Thymus (tissue), 11 donors: Measurements from ENCODE around the gene GRN. TPM values are rescaled to one million over a fixed set of nuclear protein-coding genes. Genes with fewer than 3 reads are reported as not detected.
A peak's percentile ranks its signal among the peaks of the same experiment; 100 is the strongest.
"Not testable (repeated sequence)": the region's sequence is repeated elsewhere in the genome, so short reads cannot be mapped to it uniquely, and the experiment has no call there.

Source experiments
- DNase-seq, 9 donors: peaks; one replicate each; pipeline ENCODE4 v3.0.0-alpha.2; 2013; ENCODE audit warnings: low spot score in 9 of 9, low read depth in 6 of 9, missing footprints in 1 of 9
- H3K27ac ChIP-seq, 2 donors: one replicate each; pipeline ENCODE4 v1.5.1; 2013; ENCODE audit warnings: control low read depth in 1 of 2, low read depth in 1 of 2, low read length in 1 of 2, mild to moderate bottlenecking in 1 of 2, moderate library complexity in 1 of 2
- H3K27me3 ChIP-seq, 2 donors: one replicate each; pipeline ENCODE4 v1.5.1; 2013; ENCODE audit warnings: low read length in 1 of 2; ENCODE audit not compliant: control insufficient read depth in 2 of 2, insufficient read depth in 1 of 2
- H3K36me3 ChIP-seq, 2 donors: one replicate each; pipeline ENCODE4 v1.5.1; 2013; ENCODE audit warnings: low read length in 1 of 2, mild to moderate bottlenecking in 1 of 2, moderate library complexity in 1 of 2; ENCODE audit not compliant: control insufficient read depth in 2 of 2, insufficient read depth in 2 of 2
- H3K4me1 ChIP-seq, 2 donors: one replicate each; pipeline ENCODE4 v1.5.1; 2013; ENCODE audit warnings: low read length in 2 of 2; ENCODE audit not compliant: control insufficient read depth in 2 of 2, insufficient read depth in 2 of 2
- H3K4me3 ChIP-seq, 2 donors: one replicate each; pipeline ENCODE4 v1.5.1; 2013; ENCODE audit warnings: low read length in 2 of 2, control low read depth in 1 of 2, mild to moderate bottlenecking in 1 of 2
- H3K9me3 ChIP-seq, 2 donors: one replicate each; pipeline ENCODE4 v1.5.1; 2013; ENCODE audit warnings: low read length in 1 of 2, mild to moderate bottlenecking in 1 of 2; ENCODE audit not compliant: control insufficient read depth in 2 of 2, insufficient read depth in 1 of 2
- WGBS: extraction: QIAGEN DNeasy Blood & Tissue Kit; methylation state at CpG from one replicate; pipeline ENCODE4 v1.1.7; 2013; 5-methylcytosine and 5-hydroxymethylcytosine counted together
- polyA plus RNA-seq: library from polyadenylated mRNA; stranded (reverse); fragments of 200-250 nt; gene quantifications from one replicate; pipeline ENCODE4 v1.2.3, GENCODE V29; 2013
- total RNA-seq: library from RNA; stranded (reverse); fragments of 120-200 nt; gene quantifications from one replicate; pipeline ENCODE4 v1.2.4, GENCODE V29; 2013
- donor health status: healthy.

Gene GRN
- total and polyA plus RNA-seq, 2 donors, result 74.8 to 93.0 TPM

DNA sequence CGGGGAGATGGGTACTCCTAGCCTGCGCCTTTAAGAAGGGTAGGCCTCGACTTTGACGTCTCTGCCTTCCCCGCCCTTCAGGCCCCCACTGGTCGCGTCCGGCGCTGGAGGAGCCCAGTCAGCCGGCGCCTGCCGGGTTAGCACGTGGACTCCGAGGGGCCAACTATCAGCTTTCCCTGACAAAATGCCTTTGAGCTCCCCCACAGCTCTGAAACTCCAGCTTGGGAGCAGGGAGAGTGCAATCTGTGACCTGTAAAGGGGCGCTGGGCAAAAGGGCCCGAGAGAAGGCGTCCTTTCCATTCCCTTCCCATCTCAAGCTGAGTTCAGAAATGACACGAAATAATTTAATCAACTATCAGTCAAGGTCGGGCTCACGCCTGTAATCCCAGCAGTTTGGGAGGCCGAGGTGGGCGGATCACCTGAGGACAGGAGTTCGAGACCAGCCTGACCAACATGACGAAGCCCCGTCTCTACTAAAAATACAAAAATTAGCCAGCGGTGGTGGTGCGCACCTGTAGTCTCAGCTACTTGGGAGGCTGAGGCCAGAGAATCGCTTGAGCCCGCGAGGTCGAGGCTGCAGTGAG, 18.1 kb upstream of the GRN start:
- peaks cover 5 to 27% of the 10 kb centered on the region in 2 donors for H3K4me1 ChIP-seq

DNA sequence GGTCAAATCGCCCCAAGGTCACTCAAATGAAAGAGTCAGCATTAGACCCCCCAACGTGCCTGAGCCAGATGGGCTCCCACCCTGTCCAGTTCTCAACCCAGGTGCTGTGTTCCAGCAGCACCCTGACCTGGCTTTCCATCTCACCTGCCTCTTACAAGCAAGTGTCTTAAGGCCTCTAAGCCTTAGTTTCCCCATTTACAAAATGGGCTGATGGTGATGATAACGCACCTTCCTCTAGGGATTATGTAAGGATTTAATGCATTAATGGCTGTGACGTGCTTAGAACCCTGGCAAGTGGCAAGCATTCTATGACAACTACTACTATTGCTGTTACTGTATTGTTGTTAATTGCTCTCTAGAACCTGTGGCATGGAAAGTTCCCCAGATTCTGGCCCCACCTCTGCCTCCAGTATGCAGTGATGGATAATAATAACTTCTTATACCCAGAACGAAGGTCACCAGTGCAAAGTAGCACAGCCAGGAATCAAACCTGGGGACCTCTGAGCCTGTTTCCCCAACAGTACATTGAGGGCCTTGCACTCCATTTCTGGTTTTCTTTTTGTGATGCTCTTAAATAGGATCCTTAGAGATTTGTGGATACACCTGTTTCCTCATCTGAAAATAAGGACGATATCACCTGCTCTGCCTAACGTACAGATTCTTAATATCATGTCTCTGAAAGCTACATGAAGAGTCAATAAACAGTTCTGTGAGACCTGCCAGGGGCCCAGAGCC, 17.2 kb upstream of the GRN start:
- Histone ChIP-seq H3K27ac (no peak overlapping the region), H3K4me1 (peaks cover 5 to 27% of the 10 kb centered on the region in 2 donors), H3K27me3 (peaks cover 8 to 27% of the 10 kb centered on the region in 2 donors), H3K4me3 (no peak overlapping the region), H3K9me3 (no peaks in the 10 kb centered on the region), H3K36me3 (no peaks in the 10 kb centered on the region)
- WGBS, result 84% methylated on average over 7 of the region's 7 CpGs
- DNase-seq, result no peak

More for the DNA sequence above, 18.1 kb upstream of the GRN start:
- Histone ChIP-seq H3K36me3 (peaks cover 2 to 5% of the 10 kb centered on the region in 2 donors), H3K27ac (peak overlapping the region in 1 of 2 donors; percentile 5), H3K4me3 (peak overlapping the region in 1 of 2 donors; percentile 89), H3K27me3 (peaks cover 8 to 27% of the 10 kb centered on the region in 2 donors), H3K9me3 (no peaks in the 10 kb centered on the region)
- WGBS, result 31% methylated on average over 31 of the region's 31 CpGs
- DNase-seq, result peak; percentile 77 to 96 (median 90)

DNA sequence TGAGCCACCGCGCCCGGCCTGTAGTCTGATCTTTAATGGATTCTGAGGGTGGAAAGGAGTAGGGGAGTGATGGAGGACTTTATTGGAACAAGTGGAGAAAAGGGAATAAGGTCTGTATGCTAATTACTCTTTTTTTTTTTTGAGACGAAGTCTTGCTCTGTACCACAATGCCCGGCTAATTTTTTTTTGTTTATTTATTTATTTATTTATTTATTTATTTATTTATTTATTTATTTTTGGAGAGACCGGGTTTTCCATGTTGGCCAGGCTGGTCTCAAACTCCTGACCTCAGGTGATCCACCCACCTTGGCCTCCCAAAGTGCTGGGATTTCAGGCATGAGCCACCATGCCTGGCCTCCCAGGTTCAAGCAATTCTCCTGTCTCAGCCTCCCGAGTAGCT, 15.6 kb upstream of the GRN start:
- H3K36me3 ChIP-seq, H3K27ac ChIP-seq, H3K9me3 ChIP-seq, DNase-seq, H3K4me3 ChIP-seq: not testable (repeated sequence)
- WGBS, result 99% methylated on average over 7 of the region's 7 CpGs
- Histone ChIP-seq H3K27me3 (peaks cover 8 to 31% of the 10 kb centered on the region in 2 donors), H3K4me1 (peaks cover 0 to 21% of the 10 kb centered on the region in 2 donors)

DNA sequence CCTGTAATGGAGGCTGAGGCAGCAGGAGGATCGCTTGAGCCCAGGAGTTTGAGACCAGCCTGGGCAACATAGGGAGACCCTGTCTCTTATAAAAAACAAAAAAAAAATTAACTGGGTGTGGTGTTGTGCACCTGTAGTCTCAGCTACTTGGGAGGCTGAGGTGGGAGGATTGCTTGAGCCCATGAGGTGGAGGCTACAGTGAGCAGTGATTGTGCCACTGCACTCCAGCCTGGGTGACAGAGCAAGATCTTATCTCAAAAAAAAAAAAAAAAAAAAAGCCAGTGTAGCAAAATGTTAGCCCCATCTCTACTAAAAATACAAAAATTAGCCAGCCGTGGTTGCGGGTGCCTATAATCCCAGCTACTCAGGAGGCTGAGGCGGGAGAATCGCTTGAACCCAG, 14.8 kb upstream of the GRN start:
- 95% methylated on average over 5 of the region's 5 CpGs for WGBS
- peaks cover 0 to 15% of the 10 kb centered on the region in 2 donors for H3K4me1 ChIP-seq

DNA sequence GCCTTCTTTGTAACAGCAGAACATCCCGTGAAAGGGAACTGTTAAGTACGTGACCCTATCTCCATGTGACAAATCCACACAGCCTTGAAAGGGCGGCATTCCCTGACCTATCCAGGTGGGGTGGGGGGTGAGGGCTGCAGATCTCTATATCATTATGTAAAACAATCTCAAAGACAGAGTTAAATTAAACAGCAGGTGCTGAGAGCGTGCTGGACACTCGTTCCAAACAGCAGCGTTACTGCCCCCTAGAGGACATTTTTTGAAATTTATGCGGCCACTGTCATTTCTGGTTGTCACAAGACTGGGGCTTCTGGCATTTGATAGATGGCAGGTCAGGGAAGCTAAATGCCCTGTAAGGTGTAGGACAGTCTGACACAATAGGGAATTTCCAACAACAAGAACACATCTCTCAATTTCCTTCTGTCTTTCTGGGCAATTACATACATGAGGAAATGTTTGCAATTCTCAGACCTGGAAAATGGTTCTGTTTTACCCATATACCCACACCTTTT, 13.8 kb upstream of the GRN start:
- Histone ChIP-seq H3K4me3 (no peak overlapping the region), H3K4me1 (peaks cover 0 to 10% of the 10 kb centered on the region in 2 donors), H3K9me3 (no peaks in the 10 kb centered on the region), H3K27me3 (peaks cover 0 to 20% of the 10 kb centered on the region in 2 donors), H3K36me3 (no peaks in the 10 kb centered on the region), H3K27ac (no peak overlapping the region)
- 15% methylated on average over 7 of the region's 7 CpGs for WGBS
- DNase-seq, result peak in 7 of 9 donors; percentile 64 to 87 (median 77)

More for the DNA sequence above, 14.8 kb upstream of the GRN start:
- H3K27me3 ChIP-seq, result peaks cover 4 to 26% of the 10 kb centered on the region in 2 donors
- not testable (repeated sequence) for H3K36me3 ChIP-seq, H3K4me3 ChIP-seq, DNase-seq, H3K9me3 ChIP-seq, H3K27ac ChIP-seq

DNA sequence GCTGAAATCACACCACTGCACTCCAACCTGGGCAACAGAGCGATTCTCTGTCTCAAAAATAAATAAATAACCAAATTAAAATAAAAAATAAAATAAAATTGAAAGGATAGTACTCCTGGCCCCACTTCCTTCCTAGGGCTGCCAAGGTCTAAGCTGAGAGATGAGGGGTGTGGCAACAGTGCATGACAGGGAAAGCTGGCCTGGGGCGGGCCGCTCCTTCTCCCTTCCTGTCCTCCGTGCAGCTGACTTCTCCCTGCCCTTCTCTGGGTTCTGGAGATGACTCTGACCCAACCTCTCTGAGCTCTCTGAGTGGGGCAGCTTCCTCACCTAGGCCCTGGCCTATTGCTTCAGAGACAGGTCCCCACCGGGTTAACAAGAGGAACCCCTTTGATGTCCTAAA, 11.7 kb upstream of the GRN start:
- Histone ChIP-seq H3K9me3 (no peaks in the 10 kb centered on the region), H3K27me3 (peaks cover 0 to 13% of the 10 kb centered on the region in 2 donors), H3K4me1 (peaks cover 0 to 3% of the 10 kb centered on the region in 2 donors), H3K36me3 (no peaks in the 10 kb centered on the region), H3K27ac (no peak overlapping the region), H3K4me3 (no peak overlapping the region)
- DNase-seq, result no peak
- 83% methylated on average over 5 of the region's 5 CpGs for WGBS

DNA sequence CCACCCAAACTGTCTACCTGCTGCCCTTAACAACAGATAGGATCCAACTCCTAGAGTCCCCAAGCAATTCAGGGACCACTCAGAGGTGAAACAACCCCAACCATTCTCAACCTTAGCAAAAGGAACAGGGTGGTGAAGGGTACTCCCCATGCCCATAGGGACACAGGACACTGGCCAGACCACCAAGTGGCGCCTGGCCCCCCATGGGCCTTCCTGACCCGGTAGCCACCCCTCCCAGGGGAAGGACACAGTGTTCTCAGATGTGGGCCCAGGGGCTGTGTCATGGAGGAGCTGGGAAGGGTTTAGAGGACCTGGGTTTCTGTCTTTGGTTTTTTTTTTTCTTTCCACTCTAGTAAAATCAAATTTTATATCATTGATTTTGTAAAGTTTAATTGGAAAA, 10.8 kb upstream of the GRN start:
- Histone ChIP-seq H3K27ac (peak overlapping the region in 1 of 2 donors; percentile 60), H3K4me1 (peaks cover 0 to 3% of the 10 kb centered on the region in 2 donors), H3K4me3 (no peak overlapping the region), H3K27me3 (peaks cover 0 to 15% of the 10 kb centered on the region in 2 donors), H3K9me3 (no peaks in the 10 kb centered on the region), H3K36me3 (no peaks in the 10 kb centered on the region)
- DNase-seq, result no peak
- 79% methylated on average over 2 of the region's 2 CpGs for WGBS

DNA sequence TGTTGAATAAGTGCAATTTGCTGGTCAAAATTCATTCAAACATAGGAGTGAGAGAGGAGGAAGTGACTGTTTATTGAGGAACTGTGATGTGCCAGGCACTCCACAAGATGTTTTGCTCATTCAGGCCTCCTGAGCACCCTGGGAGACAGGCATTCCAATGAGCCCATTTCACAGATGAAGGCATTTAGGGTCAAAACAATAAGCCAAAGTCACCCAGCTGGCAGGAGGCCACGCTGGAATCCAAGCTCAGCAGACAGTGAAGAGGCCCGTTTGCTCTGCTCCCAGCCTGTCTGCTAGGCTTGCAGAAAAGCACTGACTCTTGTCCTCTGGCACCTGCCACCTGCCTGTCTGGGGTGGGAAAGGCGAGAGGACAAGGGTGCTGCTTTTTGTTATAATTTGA, 10.4 kb upstream of the GRN start:
- Histone ChIP-seq H3K9me3 (no peaks in the 10 kb centered on the region), H3K36me3 (no peaks in the 10 kb centered on the region), H3K4me1 (peaks cover 0 to 3% of the 10 kb centered on the region in 2 donors), H3K27me3 (peaks cover 0 to 15% of the 10 kb centered on the region in 2 donors), H3K4me3 (no peak overlapping the region), H3K27ac (no peak overlapping the region)
- DNase-seq, result no peak
- WGBS, result 88% methylated on average over 3 of the region's 3 CpGs

DNA sequence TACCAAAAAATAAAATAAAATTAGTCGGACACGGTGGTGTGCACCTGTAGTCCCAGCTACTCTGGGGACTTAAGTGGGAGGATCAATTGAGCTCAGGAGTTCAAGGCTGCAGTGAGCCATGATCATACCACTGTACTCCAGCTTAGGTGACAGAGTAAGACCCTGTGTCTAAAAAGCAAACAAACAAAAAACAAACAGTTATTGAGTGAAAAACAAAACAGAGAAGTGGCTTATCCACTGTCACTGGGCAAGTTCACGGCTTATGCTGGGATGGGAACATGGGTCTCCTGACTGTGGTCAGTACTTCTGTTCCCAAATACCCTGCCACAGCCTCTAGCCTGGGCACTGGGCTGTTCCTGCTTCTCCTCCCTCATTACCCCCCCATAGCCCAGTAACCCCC, 9.5 kb upstream of the GRN start:
- no peak overlapping the region for H3K4me3 ChIP-seq
- no peaks in the 10 kb centered on the region for H3K36me3 ChIP-seq
- peaks cover 0 to 15% of the 10 kb centered on the region in 2 donors for H3K27me3 ChIP-seq
- no peak for DNase-seq
- peaks cover 0 to 3% of the 10 kb centered on the region in 2 donors for H3K4me1 ChIP-seq
- H3K27ac ChIP-seq, result no peak overlapping the region
- WGBS, result 94% methylated on average over 3 of the region's 3 CpGs
- no peaks in the 10 kb centered on the region for H3K9me3 ChIP-seq
